Activated CD8-positive, alpha-beta T cell treated with anti-CD3 and anti-CD28 coated beads for 36 hours (primary cell): ENCODE data around the gene TLDC2. TPM values are rescaled to one million over a fixed set of nuclear protein-coding genes. Genes with fewer than 3 reads are reported as not detected.

Source experiments
- ATAC-seq: fragments of 200-7000 bp; cut with Tn5 transposase; one replicate; pipeline ENCODE4 v1.10.0; 2021; ENCODE audit warnings: mild to moderate bottlenecking, moderate library complexity
- CTCF ChIA-PET: fragments of 350-600 bp; sonication (Branson Sonifier 250); formaldehyde crosslinking; loops from one replicate; lab custom pipeline; 2021; ENCODE audit warnings: antibody characterized with exemption; lab: Charles Lee
- POLR2A ChIA-PET: fragments of 350-600 bp; sonication (Branson Sonifier 250); formaldehyde crosslinking; loops from one replicate; lab custom pipeline; 2021; ENCODE audit warnings: antibody characterized with exemption; lab: Charles Lee
- DNase-seq: peaks from one replicate; pipeline ENCODE4 v3.0.0-alpha.2; 2020
- H3K27ac Mint-ChIP-seq: one replicate; pipeline ENCODE4 v1.8.0; 2021; ENCODE audit warnings: mild to moderate bottlenecking, mixed read lengths
- H3K27me3 Mint-ChIP-seq: one replicate; pipeline ENCODE4 v1.8.0; 2021; ENCODE audit warnings: mixed read lengths
- H3K36me3 Mint-ChIP-seq: one replicate; pipeline ENCODE4 v1.8.0; 2021; ENCODE audit warnings: low read depth, mixed read lengths
- H3K4me1 Mint-ChIP-seq: one replicate; pipeline ENCODE4 v1.8.0; 2021; ENCODE audit warnings: low read depth, mixed read lengths
- H3K4me3 Mint-ChIP-seq: one replicate; pipeline ENCODE4 v1.8.0; 2021; ENCODE audit warnings: mild to moderate bottlenecking, moderate library complexity, mixed read lengths
- H3K9me3 Mint-ChIP-seq: one replicate; pipeline ENCODE4 v1.8.0; 2021; ENCODE audit warnings: mixed read lengths
- intact Hi-C: fragments of 100-400 bp; cut with micrococcal nuclease; formaldehyde crosslinking; loops from one replicate; pipeline ENCODE4 v1.10.0; 2022
- total RNA-seq, 2 experiments: library from RNA; stranded (reverse); gene quantifications; one replicate each; pipeline ENCODE4 v1.2.3, GENCODE V29; 2021
- TF ChIP-seq, protein P1 (sequence below): fragments of 200-600 bp; IDR thresholded peaks from one replicate; pipeline ENCODE4 v1.8.0; 2022; ENCODE audit warnings: antibody characterized with exemption, mild to moderate bottlenecking

TLDC2 gene
- total RNA-seq, 2 experiments from 2014 or later, result not detected

DNA sequence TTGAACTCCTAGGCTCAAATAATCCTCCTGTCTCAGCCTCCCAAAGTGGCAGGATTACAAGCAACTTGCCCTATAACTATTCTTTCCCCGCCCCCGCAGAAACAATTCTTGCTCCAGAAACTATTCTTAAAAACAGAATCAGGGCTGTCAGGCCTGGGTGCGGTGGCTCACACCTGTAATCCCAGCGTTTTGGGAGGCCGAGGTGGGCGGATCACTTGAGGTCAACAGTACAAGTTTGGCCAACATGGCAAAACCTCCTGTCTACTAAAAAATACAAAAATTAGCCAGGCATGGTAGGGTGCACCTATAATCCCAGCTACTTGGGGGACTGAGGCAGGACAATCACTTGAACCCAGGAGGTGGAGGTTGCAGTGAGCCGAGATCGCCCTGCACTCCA, 44.4 kb downstream of the TLDC2 start:
- Mint-ChIP-seq H3K4me3 (no peak overlapping the region), H3K9me3 (no peaks in the 10 kb centered on the region), H3K27ac (no peak overlapping the region), H3K27me3 (no peaks in the 10 kb centered on the region), H3K4me1 (peaks cover 20% of the 10 kb centered on the region), H3K36me3 (peaks cover 15% of the 10 kb centered on the region)
- intact Hi-C loops, result no loop called here
- DNase-seq, result no peak
- POLR2A ChIA-PET, result interaction anchor here (0.6 kb wide), 1 partner anchor 8 kb away, joined by 3 read pairs; no protein-coding TSS in a partner anchor
- CTCF ChIA-PET, result interaction anchor here (0.8 to 4.3 kb wide), 12 partner anchors 8 to 311 kb away, joined by 3 to 24 read pairs (median 4); partner anchors contain the start of gene DSN1
- TF ChIP-seq, protein P1, sequence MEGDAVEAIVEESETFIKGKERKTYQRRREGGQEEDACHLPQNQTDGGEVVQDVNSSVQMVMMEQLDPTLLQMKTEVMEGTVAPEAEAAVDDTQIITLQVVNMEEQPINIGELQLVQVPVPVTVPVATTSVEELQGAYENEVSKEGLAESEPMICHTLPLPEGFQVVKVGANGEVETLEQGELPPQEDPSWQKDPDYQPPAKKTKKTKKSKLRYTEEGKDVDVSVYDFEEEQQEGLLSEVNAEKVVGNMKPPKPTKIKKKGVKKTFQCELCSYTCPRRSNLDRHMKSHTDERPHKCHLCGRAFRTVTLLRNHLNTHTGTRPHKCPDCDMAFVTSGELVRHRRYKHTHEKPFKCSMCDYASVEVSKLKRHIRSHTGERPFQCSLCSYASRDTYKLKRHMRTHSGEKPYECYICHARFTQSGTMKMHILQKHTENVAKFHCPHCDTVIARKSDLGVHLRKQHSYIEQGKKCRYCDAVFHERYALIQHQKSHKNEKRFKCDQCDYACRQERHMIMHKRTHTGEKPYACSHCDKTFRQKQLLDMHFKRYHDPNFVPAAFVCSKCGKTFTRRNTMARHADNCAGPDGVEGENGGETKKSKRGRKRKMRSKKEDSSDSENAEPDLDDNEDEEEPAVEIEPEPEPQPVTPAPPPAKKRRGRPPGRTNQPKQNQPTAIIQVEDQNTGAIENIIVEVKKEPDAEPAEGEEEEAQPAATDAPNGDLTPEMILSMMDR, result no peak
- ATAC-seq, result no peak

DNA sequence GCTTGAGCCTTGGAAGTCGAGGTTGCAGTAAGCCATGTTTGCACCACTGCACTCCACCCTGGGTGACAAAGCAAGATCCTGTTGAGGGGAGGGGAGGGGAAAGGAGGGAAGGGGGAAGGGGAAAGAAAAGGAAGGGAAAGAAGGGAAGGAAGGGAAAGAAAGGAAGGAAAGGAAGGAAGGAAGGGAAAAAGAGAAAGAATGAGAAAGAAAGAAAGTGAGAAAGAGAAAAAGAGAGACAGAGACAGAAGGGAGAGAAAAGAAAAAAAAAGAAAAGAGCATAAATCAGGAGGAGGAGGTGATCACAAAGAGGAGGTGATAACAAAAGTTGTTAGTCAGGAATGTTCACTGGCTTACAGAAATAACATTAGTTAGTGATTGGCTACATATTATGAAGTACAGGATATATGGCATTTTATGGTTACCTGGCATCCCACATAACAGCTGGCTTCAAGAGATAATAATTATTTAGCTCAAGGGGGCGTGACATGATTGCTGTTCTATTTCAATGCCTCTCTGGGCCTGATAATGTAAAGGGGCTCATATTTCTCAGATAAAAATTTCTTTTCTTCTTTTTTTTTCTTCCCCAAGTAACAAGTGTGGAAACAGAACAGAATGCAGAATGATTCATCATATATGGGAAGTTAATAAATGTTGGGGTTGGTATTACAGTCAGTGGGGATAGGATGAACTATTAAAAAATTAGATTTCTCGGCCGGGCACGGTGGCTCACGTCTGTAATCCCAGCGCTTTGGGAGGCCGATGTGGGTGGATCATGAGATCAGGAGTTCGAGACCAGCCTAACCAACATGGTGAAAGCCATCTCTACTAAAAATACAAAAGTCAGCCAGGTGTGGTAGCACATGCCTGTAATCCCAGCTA, 48.5 kb downstream of the TLDC2 start:
- DNase-seq (no peak), ATAC-seq (no peak)
- Mint-ChIP-seq H3K4me3 (no peak overlapping the region), H3K36me3 (peaks cover 36% of the 10 kb centered on the region), H3K27me3 (no peaks in the 10 kb centered on the region), H3K4me1 (peaks cover 37% of the 10 kb centered on the region), H3K27ac (peak overlapping the region; percentile 68), H3K9me3 (no peaks in the 10 kb centered on the region)
- intact Hi-C loops, result no loop called here
- TF ChIP-seq, protein P1, result no peak
- POLR2A ChIA-PET, result interaction anchor here (0.7 to 2.0 kb wide), 3 partner anchors 9 to 37 kb away, joined by 3 to 5 read pairs (median 3); no protein-coding TSS in a partner anchor
- CTCF ChIA-PET, result interaction anchor here (1.1 kb wide), 2 partner anchors 38 to 109 kb away, joined by 3 to 4 read pairs; no protein-coding TSS in a partner anchor

DNA sequence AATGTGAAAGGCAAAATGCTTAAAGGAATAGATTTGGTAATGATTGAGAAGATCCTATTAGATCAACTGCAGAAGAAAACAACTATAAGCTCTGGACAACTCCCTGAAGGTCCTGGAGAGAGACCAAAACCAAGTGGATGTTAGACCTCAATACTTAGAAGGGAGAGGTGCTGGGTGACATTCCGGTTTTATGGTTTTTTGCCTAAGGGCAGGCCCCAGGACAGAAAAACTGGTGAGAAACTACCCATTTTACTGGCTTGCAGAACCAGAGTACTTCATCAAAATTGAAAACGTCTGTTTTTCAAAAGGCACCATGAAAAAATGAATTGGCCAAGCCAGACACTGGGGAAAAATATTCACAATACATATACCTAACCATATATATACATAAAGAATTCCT, 49.3 kb downstream of the TLDC2 start:
- no peak for ATAC-seq
- Mint-ChIP-seq H3K36me3 (peaks cover 41% of the 10 kb centered on the region), H3K9me3 (no peaks in the 10 kb centered on the region), H3K4me3 (no peak overlapping the region), H3K27ac (peak overlapping the region; percentile 46), H3K4me1 (peaks cover 39% of the 10 kb centered on the region), H3K27me3 (no peaks in the 10 kb centered on the region)
- intact Hi-C loops, result no loop called here
- POLR2A ChIA-PET, result interaction anchor here (0.7 to 2.0 kb wide), 2 partner anchors 8 to 16 kb away, joined by 3 to 5 read pairs; no protein-coding TSS in a partner anchor
- CTCF ChIA-PET, result no interaction called here
- no peak for DNase-seq
- TF ChIP-seq, protein P1, result no peak

DNA sequence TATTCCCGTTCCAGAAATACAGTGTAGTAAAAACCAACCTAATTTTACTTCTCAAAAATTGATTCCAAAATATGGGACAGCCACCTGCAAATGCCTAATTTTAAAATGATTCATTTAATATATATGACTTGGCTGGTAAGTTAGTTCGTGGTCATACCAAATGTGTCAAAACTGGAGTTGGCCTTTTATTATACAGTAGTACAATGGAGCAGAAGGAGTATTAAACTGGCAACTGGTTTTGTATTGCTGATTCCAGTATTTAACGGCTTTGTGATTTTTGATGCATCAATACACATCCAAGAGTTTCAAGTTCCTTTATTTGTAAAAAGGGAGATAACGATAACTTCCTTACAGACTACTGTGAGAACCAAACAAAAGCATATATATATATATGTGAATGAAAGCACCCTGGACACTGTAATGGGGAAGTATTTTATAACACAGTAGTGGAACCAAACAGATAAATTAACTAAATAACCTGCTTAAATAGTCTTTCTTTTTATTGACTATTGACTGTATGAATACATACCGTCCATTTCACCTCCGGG, 50.8 kb downstream of the TLDC2 start:
- intact Hi-C loops, result no loop called here
- no peak overlapping the region for H3K4me3 Mint-ChIP-seq
- H3K27me3 Mint-ChIP-seq, result no peaks in the 10 kb centered on the region
- peak overlapping the region; percentile 23 for H3K27ac Mint-ChIP-seq
- TF ChIP-seq, protein P1, result no peak
- ChIA-PET POLR2A (no interaction called here), CTCF (no interaction called here)
- DNase-seq (no peak), ATAC-seq (no peak)
- peaks cover 53% of the 10 kb centered on the region for H3K4me1 Mint-ChIP-seq
- peaks cover 53% of the 10 kb centered on the region for H3K36me3 Mint-ChIP-seq
- no peaks in the 10 kb centered on the region for H3K9me3 Mint-ChIP-seq
